ENCODE measurements around the gene LEKR1.

- TF ChIP-seq CTCF (IDR thresholded peaks at IDR 0.05) (no peak), POLR2A (IDR thresholded peaks at IDR 0.05) (no peak)
Observed at GRCh38 chr3:157094301-157094700, 268.1 kb downstream of the LEKR1 start.
